Hematopoietic multipotent progenitor cell treated with erythropoietin and hydrocortisone succinate and interleukin-3 and kit ligand, for 8 days (in vitro differentiated cells): Measurements from ENCODE around the gene AIG1.
"Not testable (repeated sequence)": the region's sequence is repeated elsewhere in the genome, so short reads cannot be mapped to it uniquely, and the experiment has no call there.

Source experiments
- DNase-seq: peaks from one replicate; pipeline ENCODE4 v3.0.0-alpha.2; 2015

The AIG1 gene

DNA sequence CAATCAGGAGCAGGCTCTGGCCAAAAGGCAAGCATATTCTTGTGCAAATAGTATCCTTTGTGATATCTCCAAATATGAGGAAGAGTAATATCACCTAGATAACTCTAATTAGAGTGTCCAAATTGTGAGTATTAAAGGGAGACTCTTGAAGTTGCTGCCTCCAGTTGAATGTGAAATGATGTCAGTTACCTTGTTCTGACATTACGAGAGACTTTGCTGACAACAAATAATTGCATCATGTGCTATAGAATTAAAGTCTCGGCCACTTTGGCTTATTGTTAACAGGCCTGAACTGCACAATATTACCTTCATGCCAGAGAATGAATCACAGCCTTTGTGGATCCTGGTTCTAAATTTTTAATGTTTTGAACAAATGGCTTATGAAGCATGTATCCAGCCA is 106.5 kb downstream of the AIG1 start:
- no peak for DNase-seq

DNA sequence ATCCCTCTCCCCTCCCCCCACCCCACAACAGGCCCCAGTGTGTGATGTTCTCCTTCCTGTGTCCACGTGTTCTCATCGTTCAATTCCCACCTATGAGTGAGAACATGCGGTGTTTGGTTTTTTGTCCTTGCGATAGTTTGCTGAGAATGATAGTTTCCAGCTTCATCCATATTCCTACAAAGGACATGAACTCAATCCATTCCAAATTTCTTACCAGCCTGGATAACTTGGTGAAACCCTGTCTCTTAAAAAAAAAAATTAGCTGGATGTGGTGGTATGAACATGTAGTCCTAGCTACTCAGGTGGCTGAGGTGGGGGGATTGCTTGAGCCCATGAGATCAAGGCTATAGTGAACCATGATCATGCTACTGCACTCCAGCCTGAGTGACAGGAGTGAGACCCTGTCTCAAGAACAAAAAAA is 107.7 kb downstream of the AIG1 start:
- not testable (repeated sequence) for DNase-seq

DNA sequence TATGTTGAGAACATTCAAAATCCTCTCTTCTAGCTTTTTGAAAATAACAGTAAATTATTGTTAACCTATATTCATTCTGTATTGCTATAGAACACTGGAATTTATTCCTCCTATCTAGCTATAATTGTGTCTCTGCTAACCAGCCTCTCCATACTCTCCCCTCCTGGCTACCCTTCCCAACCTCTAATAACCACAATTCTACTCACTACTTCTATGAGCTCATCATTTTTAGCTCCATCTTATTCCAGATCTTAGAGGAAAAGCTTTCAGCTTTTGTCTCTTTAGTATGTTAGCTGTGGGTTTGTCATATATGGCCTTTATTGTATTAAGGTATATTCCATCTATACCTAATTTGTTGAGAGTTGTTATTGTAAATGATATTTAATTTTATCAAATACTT is 108.8 kb downstream of the AIG1 start:
- DNase-seq: no peak

DNA sequence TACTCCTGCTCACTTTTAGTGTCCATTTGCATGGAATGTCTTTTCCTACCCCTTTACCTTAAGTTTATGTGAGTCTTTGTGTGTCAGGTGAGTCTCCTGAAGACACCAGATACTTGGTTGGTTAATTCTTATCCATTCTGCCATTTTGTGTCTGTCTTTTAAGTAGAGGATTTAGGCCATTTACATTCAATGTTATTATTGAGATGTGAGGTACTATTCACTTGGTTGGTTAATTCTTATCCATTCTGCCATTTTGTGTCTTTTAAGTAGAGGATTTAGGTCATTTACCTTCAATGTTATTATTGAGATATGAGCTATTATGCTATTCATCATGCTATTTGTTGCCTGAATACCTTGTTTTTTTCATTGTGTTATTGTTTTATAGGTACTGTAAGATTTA is 113.8 kb downstream of the AIG1 start:
- no peak for DNase-seq

DNA sequence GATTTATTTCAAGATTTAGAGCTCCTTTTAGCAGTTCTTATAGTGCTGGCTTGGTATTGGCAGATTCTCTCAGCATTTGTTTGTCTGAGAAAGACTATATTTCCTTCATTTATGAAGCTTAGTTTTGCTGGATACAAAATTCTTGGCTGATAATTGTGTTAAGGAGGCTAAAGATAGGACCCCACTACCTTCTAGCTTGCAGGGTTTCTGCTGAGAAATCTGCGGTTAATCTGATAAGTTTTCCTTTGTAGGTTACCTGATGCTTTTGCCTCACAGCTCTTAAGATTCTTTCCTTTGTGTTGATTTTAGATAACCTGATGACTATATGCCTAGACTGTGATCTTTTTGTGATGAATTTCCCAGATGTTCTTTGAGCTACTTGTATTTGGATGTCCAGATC is 114.3 kb downstream of the AIG1 start:
- no peak for DNase-seq

DNA sequence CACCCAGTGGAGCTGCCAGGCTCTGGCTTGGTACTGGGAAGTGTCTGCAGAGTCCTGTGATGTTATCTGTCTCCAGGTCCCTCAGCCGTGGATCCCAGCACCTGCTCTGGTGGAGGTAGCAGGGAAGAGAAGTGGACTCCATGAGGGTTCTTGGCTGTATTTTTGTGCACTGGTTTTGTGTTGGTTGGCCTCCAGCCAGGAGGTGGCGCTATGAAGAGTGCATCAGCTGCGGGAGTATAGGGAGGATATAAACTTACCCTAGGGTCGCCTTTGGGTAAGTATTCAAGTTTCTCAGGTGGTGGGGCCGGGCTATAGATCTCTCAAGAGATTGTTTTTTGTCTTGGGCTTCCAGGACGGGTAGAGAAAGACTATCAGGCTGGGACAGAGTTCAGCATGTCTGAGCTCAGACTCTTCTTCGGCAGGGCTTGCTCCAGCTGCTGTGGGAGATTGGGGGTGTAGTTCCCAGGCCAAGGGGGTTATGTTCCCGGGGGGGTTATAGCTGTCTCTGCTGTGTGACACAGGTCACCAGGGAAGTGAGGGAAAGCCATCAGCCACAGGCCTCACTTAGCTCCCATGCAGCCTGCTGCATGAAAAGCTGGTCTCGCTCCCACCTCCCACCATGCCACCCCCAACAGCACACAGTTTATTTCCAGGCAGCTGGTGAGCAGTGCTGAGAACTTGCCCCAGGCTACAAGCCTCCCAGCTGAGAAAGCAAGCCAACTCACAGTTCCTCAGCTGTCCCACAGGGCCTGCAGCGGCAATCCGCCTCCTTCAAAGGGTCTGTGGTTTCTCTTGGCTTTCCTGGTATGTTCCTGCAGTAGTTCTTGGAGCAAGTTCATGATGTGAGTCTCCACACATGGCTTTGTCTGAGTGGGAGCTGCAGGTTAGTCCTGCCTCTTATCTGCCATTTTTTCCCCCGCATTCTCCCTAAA is 115.7 kb downstream of the AIG1 start:
- no peak for DNase-seq

DNA sequence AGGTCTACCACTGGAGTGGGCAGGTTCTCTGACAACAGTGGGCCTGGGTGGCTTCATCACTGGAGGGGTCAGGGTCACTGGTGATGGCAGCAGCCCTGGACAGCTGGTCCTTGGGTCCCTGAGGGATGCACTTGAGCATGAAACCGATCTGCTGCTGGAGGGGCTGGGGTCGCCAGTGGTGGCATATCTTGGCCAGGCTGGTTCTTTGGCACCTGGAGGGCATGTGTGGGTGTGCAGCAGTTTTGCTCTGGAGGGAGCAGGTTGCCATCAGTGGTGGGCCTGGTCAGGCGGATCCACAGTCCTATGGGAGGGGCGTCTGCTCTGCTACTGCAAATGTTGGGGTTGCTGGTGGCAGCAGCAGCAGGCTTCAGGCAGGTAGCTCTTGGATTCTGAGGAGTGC is 117.0 kb downstream of the AIG1 start:
- no peak for DNase-seq

DNA sequence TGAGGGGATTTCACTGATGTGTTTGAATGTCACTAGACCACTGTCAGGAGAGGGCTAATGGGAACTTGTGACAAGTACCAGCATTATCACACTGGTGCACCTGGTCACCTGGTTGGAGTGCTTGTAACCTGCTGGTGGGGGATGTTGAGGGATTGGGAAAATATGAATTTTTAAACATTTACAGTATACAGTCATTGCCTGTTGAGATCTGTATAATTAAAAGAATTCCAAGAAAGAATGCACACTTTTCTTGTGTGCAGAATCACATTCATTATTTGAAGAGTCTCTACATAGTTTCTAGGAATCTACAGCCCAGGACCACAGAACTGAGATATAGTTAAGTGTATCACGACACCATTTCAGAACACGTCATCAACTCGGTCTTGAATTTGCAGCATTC is 118.4 kb downstream of the AIG1 start:
- no peak for DNase-seq

DNA sequence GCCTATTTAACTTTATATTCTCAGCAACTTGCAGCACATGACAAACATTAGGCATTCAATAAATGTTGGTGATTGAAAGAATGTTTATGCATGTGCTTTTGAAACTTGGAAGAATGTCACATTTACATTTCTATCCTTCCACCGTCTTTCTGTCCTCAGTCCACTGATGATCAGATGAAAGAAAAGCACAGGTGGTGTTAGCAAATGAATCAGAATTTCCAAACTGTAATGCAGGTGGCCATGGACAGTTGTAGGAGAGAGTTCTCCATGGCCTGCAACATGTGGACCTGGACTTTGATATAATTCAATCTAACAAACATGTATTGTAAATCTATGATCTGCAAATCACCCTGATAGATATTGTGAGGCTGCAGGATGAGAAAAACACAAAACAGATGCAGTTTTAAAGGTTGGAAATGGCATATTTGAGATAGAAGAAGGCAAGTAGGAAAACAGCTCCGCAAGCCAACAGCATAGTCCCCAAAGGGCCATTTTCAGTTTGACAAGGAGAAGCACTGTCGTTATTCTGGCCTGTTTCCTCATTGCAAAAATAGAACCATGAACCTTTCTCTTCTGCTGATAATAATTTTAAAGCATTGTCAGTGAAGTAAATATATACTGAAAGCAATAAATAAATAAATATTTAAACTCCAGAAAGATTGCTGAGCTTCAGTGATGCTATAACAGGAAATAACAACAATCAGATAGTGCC is 119.4 kb downstream of the AIG1 start:
- DNase-seq: no peak

DNA sequence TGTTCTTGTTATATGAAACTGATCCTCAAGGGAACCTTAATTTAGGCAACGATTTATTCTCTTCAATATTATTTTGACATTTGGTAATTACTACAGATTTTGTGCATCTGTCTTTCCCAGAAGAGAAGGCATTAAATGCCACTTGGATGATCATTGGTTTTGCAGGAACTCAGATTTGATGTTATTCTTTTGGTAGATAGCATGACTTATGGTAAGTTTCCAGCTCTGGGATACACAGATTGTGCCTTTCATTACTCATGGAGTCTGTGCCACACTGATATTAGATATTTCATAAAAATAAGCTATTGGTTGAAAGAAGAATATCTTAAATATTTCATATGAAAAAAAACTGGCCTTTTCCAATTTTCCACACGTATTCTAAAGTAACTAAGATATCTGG is 120.1 kb downstream of the AIG1 start:
- DNase-seq: no peak

DNA sequence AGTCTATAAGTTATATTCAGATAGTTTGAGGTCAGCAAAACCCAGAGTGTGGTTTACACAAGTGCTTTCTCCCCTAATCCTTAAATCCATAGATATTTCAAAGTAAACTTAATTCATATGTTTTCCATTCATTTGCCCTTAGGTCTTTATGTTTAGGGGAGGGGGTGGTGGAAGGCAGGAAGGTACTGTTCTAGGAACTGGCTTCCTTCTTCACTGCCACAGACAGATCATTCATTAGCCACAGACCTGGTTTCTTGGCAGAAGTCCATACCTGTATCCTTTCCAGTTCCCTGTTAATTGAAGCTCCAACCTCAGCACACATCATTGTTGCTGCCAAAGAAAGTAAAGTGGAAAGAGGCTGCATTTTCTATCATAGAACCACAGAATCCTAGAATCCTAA is 123.0 kb downstream of the AIG1 start:
- no peak for DNase-seq

DNA sequence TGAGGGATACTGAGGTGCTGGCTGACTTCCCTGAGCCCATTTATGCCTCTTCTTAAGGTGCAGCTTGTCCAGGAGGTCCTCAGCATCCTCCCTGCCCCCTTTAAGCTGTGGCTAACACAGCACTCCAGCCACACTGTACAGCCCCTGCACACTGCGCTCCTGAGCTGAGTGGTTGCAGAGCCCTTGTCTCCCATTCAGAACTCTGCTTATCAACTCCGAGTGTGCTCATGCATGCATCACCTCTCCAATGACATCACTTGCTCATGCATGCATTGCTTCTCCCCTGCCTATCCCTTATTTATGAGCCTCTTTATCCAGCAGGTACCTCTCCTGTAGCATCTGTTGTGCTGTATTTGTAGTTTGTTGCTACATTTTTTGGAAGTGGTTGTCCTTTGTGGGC is 124.6 kb downstream of the AIG1 start:
- no peak for DNase-seq

DNA sequence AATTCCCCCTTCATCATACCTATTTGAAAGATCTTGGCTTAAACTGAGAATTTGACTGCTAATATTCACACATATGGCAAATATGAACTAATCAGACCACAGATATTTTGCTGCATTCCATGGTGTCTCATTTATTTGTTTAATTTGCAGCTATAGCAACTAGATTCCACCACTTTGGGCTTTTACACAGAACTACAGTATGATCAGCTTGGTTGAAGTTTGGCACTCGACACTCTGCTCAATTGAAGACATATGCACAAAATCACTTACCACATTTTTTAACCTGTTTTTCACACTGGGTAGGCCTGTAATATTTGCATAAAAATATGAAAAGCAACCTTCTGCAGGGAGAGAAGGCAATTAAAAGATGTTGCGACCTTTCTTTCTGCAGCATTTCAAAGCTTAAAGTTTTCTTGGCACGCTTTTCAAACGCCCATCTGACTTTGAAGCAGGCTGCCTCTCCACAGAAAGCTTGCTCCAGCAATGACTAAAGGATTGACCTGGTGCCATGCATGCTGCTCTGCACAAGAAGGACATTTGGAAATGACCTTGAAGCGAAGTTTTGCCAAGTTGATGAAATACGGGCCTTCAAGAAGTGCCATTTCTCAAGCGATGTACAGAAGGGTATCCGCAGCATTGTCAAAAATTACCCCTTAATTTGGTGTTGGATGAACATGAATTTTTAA is 126.7 kb downstream of the AIG1 start:
- no peak for DNase-seq

DNA sequence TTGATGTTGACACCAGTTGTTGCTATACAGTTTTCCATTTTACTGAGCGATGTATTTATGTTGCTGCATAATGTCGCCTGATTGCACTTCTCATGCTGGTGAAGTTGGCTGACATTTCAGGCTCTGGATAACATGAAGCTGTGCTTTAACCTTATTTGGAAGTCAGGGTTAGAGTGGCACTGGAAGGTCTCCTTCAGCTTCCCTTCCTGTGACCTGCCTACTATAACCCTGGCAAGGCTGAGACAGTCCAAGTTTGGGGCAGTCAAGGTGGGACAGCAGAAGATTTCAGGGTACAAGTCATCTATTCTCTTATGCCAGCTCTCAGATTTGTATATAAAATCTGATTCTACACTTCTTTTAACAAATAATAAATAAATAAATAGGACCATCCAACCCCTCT is 127.6 kb downstream of the AIG1 start:
- DNase-seq: no peak

DNA sequence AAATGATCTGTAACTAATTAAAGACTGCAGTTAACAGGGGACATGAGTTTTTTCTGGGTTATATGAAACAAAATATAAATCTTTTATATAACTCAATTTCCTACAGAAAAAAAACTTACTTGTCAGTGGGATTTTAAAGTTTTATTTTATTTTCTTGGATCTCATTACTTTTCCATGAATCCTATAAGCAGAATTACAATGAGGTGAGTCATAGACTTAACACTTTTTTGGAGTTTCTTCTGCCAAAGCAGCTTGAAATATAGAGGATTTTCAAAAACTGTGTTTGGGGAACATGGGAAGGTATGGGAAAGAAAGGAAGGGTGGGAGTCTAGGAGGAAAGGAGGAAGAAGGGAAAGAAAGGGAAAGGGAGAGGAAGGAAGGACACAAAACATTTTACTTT is 130.7 kb downstream of the AIG1 start:
- DNase-seq: no peak

DNA sequence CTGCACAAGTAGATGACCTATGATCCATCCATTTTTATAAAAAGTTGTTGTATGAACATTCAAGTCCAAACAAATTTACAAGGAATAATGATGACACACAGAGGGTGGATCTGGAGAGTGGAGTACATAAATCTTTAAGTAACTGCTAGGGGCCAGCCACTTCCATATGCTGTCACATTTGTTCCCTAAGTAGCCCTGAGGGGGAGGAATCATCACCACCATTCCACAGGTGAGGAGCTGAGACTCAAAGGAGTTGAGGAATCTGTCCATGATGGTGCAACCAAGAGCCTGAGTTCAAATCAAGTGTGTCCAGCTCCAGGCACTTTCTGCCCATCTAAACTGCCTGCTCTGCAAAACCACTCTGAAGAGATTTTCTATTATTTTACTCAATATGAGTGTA is 132.1 kb downstream of the AIG1 start:
- no peak for DNase-seq

DNA sequence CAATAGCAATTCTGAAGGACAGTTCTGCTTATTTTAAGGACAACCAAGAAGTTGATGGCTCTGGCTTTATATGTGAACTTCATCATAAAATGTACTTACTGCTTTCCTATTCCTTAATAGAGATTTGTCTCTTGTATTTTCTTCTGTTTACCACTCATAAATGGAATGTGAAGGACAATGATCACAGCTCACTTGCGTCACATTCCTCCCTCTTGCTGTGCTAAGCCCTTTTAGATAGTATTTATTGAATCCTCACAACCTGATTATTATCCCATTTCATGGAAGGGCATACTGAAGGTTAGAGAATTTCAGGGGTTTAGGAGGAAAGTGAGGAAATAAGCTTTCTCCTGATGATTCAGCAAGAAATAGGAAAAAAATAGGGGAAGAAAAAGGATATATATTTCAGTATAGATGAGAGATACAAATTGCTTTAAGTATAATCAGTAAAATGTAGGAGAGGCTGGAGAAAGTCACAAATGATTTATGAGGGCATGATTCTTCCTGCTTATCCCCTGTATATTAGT is 132.9 kb downstream of the AIG1 start:
- no peak for DNase-seq

DNA sequence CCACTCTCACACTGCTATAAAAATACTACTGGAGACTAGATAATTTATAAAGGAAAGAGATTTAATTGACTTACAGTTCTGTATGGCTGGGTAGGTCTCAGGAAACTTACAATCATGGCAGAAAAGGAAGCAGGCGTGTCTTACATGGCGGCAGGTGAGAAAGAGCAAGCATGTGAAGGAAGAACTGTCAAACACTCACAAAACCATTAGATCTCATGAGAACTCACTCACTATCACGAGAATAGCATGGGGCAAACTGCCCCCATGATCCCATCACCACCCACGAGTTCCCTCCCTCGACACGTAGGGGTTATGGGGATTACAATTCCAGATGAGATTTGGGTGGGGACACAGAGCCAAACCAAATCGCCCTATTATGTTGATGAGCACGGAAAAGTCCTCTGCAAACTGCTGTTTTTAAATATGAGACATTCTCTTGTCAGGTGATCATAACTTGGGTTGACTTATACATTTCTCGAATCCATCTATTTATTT is 133.5 kb downstream of the AIG1 start:
- DNase-seq: no peak

DNA sequence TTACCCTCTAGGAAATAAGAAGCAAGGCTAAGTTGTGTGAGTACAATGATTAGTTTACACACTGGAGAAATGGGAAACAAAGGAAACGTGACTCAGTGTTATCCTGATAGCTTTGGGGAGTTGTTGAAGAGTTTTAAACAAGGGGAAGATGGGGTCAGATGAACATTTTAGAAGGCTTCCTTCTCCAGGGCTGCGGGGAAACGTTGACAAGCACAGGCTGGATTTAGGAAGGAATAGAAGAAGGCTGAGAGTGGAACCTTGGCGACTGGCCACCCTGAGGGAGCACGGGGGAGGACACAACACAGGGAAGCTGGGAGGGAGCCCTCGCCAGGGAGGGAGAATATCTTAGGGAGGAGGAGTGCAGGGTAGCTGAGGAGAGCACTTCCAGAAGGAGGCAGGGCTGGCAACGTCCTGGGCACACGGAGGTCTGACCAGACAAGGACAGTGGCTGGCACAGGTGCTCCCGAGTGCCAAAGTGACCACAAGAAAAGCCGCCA is 134.7 kb downstream of the AIG1 start:
- DNase-seq: no peak

DNA sequence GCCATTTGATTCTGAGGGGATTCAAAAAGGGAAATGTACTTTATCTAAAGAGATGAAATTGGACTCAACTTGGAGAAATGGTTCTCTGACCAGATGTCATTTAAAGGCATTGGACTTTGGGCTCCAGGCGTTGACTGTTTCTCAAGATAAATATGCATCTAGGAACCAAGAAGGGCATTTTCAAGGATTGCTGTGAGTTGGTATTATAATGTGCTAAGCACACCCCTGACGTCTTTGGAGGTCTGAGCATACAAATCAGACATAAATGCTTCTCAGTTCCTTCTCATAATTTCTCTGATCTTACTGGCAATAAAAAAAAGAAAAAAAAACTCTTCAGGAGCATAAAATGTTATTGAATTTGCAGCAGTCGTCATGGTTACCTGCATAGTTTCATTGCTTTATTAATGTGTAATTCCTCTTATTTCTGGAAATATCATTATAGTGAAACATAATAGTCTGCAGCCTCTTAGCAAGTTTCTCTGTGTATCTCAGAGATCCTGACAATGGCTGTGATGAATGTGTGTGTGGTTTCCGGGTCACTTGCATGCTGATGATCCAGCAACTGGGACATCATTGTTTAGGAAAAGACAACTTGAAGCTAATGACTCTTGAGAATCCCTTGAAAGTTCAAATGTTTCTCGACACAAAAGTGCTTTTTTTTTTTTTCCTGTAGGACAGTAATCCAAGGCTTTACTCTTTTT is 136.0 kb downstream of the AIG1 start:
- no peak for DNase-seq

DNA sequence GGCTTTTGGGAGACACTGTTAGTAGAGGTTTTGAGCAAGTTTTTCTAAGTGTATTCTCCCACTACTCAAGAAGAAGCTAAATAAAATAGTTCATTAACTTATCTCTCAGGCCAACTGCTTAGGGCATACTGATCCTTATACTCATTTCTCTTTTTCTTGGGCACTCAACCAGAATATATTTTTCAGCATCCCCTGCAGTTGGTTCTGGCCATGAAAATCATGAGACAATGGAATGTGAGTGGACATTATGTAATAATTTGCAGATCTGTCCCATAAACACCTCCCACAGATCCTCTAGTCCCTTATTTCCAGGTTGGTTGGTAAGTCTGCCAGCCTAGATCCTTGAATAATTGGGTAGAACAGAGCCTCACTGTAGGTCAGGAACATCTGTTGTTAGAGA is 136.7 kb downstream of the AIG1 start:
- no peak for DNase-seq

DNA sequence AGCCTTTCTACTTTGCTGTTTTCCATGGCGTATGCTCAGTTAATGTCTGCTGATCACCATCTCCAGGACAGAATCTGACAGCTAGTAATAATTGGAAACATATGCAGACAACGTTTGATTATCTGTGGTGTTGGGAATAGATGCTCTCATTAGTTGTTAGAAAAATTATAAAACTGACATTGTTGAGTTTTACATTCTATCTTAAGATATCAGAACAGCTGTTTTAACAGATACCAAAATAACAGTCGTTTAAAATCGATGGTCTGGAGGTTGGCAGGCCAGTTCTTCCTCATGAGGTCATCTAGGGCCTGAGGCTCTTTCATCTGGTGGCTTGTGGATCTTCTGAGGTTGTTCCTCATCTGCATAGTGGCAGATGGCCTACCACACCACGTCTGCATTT is 137.6 kb downstream of the AIG1 start:
- DNase-seq: no peak

DNA sequence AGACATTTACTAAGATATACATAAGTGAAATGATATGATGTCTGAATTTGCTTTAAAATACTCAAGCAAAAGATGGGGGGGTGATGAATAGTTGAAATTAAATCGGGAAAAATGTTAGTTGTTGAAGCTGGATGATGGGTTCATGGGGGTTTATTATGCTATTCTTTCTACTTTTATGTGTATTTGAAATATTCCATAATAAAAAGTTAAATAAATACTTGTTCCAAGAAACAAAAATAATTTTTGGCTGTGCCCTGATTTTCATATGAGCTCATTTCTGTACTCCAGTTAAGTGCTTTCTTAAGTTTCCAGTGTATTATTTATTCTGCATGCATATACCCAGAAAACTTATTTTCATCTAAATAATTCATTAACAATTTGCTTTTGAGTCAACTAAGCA is 138.6 kb downstream of the AIG1 start:
- DNase-seq: no peak
